C1 segment of cervical spinal cord (tissue), 14 donors: ENCODE results near the gene ALAD.
A peak's percentile ranks its signal among the peaks of the same experiment; 100 is the strongest.
"Not testable (repeated sequence)": the region's sequence is repeated elsewhere in the genome, so short reads cannot be mapped to it uniquely, and the experiment has no call there.

Source experiments
- DNase-seq, 14 donors: peaks; one replicate each; lab custom pipeline; 2025; lab: John Stamatoyannopoulos, UW

The ALAD gene

DNA sequence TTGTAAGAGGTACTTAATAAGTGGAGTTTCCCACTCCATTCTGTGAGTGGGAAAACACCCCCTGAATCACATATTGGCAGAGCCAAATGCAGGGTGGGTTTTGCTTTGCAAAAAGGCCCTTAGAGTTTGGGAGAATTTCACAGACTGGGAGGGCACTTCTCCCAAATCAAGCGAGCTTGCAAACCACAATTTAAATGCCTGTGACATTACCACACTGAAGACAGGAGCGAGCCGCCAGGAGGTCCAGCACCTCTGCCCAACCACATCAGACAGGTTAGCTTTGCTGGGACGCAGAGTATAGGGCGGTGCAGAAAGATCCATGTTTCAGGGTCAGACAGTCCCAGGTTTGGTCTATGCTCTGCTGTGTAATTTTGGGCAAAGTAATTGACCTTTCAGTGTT is 2.3 kb downstream of the ALAD start:
- DNase-seq, result no peak

DNA sequence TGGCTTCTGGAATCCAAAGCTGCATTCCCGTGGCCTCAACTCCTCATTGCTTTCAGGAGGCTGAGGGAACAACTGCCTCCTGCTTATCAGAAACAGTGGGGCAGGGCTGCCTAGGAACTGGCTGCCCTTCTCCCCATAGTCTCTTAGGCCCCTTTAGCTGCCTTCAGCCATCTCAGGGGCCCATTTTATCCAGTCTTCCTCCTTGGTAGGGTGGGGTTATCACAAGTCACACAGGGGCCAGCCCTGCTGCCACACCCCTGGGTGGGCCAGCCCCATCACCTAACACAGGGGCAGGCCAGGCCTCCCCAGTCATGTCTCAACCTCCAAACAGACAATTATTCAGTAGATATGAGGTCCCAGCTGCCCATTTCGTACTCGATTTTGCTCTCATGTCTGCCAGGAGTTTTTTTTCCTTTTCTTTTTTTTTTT is 3.9 kb downstream of the ALAD start:
- no peak for DNase-seq

DNA sequence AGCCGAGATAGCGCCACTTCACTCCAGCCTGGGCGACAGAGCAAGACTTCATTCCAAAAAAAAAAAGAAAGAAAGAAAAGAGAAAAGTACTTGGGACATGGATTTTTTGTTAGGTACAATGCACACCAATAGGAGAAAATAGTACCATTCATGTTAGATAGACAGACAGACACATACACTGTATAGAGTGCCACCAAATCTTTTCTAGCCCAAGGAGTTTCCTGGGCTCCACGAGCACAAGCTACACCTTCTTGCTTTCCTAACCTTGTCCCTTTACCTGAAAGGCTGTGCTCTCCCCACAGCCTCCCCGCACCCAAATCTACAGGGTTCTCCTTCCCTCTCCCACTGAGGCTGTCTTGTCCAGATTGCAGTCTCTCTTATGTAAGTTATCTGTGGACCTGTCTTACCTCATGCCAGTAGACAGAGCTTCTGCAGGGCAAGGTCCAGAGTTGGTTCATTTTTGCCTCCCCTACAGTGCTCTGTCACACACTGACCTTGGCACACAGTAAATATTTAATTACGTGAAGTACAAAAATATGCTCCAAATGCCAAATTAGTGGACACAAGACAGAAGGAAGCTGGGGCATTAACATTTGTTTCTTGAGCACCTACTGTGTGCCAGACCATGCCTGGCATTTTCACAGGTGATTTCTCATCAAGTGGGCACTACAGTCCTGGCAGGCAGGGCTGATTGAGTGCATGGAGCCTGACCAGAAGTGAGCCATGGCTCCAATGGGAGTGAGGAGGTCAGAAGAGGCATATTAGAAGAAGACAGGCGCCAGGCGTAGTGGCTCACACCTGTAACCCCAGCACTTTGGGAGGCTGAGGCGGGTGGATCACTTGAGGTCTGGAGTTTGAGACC is 5.9 kb downstream of the ALAD start:
- DNase-seq, result no peak

DNA sequence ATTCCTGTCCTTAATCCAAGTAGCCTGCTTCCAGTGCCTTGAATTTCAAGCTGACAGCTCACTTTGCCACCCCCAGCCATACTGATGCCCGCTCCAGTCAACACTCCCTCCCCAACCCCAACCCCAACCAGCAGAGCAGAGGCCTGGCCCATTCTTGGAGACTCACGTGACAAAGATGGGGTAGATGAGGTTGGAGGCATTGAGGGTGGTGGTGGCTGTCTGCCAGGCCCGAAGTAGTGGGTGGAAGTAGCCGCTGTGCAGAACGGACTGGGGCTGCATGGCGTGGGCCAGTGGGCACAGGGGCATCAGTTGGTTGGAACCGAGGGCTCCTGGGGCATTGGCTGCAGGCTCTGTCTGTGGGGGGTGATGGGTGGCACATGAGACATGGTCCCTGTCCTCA is 7.8 kb downstream of the ALAD start:
- peak in 5 of 14 donors; percentile 13 to 42 (median 40) for DNase-seq

DNA sequence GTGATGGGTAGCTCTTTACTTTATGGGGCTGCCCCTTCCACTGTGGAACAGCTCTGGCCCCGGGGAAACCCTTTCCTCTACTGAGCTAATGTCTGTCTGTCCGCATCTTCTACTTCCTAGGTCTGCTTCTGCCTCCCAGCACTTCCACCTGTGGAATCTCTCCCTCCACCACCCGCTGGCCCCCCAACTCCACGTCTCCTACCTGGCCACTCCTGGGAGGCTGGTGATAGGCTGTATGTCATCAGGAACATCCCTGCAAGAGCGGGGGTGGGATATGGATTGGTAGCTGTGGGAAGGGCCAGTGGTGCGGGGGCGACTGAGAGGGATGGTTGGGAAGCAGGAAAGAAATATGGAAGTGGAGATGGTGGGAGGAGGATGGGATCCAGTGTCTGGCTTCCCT is 9.2 kb downstream of the ALAD start:
- no peak for DNase-seq

DNA sequence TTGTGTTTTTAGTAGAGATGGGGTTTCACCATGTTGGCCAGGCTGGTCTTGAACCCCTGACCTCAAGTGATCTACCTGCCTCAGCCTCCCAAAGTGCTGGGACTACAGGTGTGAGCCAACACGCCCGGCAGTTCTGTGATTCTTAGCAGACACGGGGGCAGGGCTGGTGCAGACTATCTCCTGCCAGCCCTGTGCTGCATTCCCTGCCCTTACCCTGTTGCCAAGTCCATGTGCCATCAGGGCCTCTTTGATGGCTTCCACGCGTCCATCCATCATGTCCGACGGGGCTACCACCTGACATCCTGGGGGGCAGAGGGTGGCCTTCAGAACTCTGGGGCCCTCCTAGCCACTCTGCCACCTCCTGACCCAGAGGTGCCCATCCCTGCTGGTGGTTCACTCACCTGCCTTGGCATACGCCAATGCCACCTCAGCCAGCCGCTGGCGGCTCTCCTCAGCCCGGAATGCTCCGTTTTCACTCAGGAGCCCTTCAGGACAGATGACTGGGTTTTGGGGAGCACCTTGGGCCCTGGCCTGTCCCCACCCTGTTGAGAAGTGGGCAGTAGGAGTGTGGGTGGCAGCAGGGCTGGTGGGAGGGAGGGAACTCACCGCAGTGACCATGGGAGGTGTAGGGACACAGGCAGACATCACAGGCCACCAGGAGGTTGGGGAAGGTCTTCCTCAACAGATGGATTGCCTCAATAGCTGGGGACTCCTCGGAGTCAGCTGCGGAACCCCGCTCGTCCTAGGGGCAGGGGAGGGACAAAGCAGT is 10.7 kb downstream of the ALAD start:
- DNase-seq, result no peak

DNA sequence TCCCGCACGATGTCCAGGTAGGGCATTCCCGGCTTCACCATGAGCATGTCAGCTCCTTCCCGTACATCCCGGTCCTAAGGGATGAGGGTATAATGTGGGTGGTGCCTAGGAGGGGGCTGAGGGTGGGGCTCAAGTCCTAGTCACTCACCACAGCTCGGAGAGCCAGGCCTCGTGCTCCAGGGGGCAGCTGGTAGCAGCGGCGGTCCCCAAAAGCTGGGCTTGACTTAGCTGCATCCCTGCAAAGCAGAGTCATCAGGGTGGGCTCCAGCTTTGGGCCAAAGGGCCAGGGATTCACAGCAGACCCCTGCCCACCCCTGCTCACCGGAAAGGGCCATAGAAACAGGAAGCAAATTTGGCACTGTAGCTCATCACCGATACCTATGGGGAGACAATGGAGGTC is 11.6 kb downstream of the ALAD start:
- DNase-seq, result no peak

DNA sequence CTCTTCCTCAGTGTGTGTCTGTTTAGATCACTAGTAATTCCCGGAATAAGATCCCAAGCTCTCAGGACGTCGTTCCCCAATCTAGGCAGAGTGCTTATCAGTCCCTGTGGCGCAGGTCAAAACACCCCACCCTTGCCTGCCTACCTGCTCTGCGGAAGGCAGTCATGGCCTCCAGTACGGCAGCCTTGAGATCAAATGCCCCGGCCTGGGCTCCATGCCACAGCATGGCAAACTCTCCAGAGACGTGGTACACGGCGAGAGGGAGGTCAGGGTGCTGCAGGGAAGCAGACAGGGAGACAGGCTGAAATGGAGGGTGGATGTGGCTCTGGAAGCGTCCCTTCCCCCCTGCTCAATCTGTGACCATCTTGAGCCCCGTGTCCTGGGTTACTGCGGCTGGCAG is 12.3 kb downstream of the ALAD start:
- no peak for DNase-seq

DNA sequence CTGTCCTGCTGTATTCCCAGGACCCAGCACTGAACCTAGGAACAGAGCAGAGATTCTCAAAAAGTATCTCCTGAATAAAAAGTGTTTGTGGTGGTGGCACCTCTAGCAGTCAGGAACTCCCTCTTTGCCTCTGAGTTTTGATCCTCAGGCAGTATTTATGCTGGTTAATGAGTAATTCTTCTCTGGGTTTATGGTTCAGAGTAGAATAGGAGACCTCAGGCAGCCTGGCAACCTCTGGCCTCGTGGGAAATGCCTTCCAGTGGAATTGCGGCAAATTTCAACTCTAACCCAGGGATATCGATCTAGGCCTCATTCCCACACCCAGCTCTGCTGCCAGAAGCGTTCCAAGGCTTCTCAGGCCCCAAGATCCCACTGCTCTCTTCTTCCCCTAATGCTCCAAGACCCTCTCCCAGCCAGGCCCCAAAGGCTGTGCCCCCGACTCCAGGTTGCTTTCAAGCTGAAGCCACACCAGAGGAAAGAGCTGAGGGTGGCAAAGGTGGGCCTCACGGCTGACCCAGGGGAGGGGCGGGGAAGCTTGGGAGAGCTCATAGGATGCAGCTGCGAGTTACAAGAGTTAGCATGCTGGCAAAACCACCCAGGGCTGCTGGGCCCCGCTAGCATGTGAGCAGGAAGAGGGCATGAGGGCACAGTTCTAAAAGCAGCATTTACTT is 13.4 kb downstream of the ALAD start:
- DNase-seq, result no peak

DNA sequence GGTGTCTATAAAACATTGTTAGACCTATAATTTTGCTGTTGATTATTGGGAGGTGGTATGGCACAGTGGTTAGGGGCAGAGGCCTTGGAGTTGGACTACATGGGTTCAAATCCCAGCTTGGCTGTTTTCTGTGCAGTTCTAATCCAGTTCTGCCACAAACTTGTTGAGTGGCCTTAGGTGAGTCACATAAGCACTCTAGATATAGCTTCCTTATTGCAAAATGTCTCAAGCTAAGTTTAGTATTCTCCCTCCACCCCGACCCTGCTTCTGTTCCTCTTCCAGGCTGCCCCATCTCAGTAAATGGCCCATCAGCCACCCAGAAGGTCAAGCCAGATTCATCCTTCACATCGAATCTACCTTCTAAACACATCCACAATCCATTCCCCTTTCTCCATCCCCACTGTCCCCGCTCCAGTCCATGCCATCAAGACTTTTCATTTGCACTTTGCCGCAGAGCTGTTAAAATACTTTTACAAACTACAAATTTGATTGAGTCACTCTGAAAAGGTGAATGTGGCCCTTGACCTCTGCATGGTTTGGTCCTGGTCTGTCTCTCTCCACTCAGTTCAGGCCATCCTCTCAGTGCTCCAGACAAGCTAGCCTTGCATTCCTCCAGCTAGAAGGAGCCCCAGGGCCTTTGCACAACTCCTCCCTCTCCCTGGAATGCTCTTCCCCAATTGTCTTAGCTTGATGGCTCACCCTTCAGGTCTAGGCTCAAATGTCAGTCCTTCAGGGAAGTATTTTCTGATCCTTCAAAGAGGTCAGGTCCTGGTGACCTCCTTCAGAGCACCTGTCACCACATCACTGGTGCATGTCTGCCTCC is 14.3 kb downstream of the ALAD start:
- no peak for DNase-seq

DNA sequence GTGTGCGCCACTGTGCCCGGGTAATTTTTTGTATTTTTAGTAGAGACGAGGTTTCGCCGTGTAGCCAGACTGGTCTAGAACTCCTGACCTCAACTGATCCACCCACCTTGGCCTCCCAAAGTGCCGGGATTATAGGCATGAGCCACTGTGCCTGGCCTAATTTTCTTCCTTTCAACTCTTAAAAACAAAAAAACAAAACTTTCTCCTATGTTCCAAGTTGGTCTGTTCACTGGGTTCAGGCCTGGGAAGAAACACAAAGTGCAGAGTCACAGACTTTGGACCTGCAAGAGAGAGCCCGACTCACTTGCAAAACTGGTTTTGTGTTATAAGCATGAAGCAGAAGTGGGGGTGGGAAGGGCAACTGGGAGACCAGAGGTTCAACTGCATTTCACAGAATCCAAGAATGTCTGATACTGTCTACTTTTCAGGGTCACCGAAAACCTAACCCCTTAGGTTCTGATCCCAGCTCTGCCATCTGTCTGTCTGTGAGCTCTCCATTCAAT is 19.1 kb downstream of the ALAD start:
- DNase-seq, result no peak

DNA sequence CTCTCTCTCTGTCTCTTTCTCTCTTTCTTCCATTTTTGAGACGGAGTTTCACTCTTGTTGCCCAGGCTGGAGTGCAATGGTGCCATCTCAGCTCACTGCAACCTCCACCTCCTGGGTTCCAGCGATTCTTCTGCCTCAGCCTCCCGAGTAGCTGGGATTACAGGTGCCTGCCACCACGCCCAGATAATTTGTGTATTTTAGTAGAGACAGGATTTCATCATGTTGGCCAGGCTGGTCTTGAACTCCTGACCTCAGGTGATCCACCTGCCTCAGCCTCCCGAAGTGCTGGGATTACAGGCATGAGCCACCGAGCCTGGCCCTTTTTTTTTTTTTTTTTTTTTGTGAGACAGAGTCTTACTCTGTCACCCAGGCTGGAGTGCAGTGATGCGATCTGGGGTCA is 19.6 kb downstream of the ALAD start:
- not testable (repeated sequence) for DNase-seq

DNA sequence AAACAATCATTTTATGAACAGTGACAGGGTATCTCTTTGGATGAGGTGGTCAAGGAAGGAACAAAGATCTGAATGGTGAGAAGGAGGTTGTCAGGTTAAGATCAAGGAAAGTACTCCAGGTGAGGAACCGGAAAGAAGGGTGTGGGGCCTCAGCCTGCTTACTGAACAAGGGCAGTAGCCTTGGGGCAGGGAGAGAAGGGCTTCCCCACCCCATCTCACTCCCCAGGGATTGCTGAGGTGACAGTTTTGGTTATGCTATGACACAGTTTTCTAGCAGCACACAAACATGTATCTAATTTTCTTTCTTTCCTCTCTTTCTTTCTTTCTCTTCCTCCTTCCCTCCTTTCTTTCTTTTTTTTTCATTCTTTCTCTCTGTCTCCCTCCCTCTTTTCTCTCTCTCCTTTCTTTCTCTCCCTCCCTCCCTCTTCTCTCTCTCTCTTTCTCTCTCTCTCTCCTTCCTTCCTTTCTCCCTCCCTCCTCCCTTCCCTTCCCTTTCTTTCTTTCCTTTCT is 20.2 kb downstream of the ALAD start:
- no peak for DNase-seq

DNA sequence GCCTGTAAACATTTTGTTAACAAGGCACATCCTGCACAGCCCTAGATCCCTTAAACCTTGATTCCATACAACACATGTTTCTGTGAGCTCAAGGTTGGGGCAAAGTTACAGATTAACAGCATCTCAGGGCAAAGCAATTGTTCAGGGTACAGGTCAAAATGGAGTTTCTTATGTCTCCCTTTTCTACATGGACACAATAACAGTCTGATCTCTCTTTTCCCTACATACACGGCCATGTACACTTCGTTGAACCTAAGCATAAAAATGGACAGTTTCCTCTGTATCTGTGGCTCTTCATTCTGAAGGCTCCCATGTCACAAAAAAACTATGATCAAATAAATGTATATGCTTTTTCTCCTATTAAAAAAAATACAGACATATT is 21.3 kb downstream of the ALAD start:
- DNase-seq, result not testable (repeated sequence)

DNA sequence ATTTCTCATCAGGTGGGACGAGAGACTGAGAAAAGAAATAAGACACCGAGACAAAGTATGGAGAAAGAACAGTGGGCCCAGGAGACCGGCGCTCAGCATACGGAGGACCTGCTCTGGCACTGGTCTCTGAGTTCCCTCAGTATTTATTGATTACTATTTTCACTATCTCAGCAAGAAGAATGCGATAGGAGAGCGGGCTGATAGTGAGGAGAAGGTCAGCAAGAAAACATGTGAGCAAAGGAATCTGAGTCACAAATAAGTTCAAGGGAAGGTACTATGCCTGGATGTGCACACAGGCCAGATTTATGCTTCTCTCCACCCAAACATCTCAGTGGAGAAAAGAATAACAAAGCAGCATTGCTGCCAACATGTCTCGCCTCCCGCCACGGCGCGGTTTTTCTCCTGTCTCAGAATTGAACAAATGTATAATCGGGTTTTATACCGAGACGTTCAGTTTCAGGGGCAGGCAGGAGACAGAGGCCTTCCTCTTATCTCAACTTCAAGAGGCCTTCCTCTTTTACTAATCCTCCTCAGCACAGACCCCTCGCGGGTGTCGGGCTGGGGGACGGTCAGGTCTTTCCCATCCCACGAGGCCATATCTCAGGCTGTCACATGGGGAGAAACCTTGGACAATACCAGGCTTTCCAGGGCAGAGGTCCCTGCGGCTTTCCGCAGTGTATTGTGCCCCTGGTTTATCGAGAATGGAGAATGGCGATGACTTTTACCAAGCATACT is 21.8 kb downstream of the ALAD start:
- not testable (repeated sequence) for DNase-seq

DNA sequence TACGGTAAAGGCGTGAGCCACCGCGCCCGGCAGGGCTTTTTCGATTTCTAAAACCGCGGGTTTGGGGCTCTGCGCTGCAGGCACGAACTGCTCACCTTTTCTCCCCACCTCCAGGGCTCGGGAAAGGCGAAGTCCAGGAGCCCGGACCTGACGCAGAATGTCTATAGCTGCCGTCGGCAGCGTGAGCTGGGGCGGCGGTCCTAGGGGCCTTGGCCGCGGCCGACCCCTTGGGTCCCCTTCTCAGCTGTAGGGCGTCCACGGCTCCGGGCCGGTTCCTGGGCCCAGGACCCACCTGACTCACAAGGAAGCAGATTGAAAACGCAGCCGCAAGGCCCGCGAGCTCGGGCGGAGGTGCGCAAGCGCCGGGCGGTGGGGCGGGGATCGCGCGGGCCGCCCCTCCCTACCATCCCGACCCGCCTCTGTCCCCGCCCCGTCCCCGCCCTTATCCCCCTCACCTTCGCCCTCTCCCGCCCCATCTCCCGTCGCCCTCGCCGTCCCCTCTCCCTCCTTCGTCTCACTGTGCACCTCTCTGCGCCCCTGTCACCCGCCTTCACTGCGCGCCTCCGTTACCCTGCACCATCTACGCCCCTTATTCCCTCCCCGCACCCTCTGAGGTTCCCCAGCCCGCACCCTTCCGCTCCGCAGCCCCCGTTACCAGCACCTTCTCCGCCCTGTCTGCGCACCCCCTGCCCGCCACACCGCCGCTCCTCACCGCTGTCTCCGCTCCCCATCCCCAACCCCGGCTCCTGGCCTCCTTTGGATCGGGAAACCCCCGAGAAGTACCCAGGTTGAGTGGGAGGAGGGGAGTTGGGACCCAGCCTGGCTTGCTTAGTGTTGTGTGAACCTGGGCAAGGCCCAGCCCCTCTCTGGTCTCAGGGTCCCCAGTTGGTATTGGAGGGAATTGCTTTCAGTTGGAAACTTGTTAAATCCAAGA is 24.2 kb downstream of the ALAD start, which contains the start of gene HDHD3:
TSS of gene HDHD3 (minus strand) at position 353 of the 934 bp plus-strand sequence. CDS start 2,632 bp downstream, outside the sequence.
- peak in 13 of 14 donors; percentile 17 to 81 (median 59) for DNase-seq

DNA sequence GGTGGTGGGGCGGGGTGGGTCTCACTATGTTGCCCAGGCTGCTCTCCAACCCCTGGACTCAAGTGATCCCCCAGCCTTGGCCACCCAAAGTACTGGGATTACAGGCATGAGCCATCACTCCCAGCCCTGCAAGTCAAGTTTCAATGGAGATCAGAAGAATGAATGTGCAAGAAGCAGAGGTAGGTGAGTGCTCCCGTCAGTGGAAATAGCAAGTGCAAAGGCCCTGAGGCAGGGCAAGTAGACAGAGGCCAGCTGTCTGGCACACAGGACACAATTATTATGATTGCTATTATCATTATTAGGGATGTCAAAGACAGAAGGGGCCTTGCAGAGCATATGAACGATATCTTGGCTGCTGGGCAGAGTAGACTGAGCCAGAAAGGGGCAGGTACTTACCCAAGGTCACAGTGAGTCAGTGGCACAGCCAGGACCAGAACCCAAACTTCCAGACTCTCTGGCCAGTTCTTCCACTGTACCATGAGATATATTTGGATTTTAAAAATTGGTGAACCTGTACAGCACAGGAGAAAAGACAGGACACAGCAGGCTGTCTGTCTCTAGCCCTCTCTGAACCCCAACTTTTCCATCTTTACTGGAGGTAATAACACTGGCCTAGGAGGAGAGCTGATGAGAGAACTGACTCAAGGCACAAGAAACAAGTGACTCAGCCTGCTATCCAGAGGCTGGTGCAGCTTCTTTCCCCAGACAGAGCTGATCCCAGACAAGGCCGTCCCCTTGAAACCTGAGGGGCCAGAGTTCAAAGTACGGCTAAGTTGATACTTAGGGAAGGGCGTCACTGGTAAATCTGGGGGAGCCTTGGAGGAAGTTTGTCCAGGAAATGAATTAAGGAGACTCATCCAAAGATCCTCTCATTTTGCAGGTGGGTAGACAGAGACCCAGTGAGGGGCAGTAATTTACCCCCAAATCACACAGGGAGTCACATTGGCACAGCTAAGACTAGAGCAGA is 25.7 kb downstream of the ALAD start:
- no peak for DNase-seq
